ENCODE data around the gene HERC4.

Gene HERC4

DNA sequence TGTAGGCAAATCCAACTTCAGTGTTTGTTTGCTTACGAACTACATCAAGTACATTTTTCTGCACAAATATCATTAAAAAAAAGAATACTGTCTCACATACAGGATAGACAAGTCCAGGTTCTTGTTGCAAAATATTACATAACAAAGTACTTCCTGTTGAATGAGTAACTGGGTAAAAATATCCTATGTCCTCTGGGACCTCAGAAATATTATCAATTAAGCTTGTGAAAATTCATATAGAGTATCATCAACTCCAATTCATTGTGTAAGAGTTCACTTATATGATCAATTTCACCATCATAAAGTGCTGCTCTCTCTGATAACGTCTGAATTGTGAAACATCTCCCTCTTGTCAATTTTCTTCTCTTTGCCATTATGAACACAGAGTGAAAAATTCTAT lies 22.6 kb downstream of the HERC4 start:
- Histone ChIP-seq H3K27ac (no peak overlapping the region), H3K4me2 (no peak overlapping the region), H3K36me3 (ENCODE audit: insufficient read depth) (no peaks in the 10 kb centered on the region), H3K4me1 (ENCODE audit: low read depth, poor library complexity, severe bottlenecking) (no peaks in the 10 kb centered on the region), H3K4me3 (IDR thresholded peaks at IDR 0.05; ENCODE audit: insufficient read depth, low read depth, low read length) (no peak overlapping the region), H2AFZ (ENCODE audit: low read depth) (no peak overlapping the region), H3K79me2 (ENCODE audit: insufficient read depth, low read depth) (no peaks in the 10 kb centered on the region), H3K27me3 (ENCODE audit: insufficient read depth, low read depth) (no peaks in the 10 kb centered on the region), H3K9ac (no peak overlapping the region), H4K20me1 (ENCODE audit: insufficient read depth) (no peaks in the 10 kb centered on the region)
- TF ChIP-seq, protein P1, sequence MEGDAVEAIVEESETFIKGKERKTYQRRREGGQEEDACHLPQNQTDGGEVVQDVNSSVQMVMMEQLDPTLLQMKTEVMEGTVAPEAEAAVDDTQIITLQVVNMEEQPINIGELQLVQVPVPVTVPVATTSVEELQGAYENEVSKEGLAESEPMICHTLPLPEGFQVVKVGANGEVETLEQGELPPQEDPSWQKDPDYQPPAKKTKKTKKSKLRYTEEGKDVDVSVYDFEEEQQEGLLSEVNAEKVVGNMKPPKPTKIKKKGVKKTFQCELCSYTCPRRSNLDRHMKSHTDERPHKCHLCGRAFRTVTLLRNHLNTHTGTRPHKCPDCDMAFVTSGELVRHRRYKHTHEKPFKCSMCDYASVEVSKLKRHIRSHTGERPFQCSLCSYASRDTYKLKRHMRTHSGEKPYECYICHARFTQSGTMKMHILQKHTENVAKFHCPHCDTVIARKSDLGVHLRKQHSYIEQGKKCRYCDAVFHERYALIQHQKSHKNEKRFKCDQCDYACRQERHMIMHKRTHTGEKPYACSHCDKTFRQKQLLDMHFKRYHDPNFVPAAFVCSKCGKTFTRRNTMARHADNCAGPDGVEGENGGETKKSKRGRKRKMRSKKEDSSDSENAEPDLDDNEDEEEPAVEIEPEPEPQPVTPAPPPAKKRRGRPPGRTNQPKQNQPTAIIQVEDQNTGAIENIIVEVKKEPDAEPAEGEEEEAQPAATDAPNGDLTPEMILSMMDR (conservative IDR thresholded peaks at IDR 0.05; ENCODE audit: low read depth, low read length) = no peak

DNA sequence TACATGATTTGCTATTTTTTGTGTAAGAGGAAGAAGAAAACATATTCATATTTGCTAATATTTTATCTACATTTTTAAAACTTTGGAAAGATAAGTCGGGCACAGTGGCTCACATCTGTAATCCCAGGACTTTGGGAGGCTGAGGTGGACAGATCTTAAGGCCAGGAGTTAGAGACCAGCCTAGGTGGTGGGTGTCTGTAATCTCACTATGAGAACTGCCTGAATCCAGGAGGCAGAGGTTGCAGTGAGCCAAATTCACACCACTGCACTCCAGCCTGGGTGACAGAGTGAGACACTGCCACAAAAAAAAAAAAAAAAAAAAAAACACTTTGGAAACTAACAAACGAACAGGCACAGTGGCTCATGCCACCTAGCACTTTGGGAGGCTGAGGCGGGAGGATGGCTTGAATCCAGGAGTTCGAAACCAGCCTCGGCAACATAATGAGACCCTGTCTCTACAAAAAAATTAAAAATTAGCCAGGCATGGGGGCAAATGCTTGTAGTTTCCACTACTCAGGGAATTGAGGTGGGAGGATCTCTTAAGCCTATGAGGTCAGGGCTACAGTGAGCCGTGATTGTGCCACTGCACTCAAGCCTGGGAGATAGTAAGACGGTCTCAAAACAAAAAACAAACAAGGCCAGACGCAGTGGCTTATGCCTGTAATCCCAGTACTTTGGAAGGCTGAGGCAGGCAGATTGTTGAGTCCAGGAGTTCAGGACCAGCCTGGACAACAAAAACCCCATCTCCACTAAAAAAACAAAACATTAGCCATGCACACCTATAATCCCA lies 25.6 kb downstream of the HERC4 start:
- no peak overlapping the region for H3K27ac ChIP-seq
- no peak overlapping the region for H3K4me3 ChIP-seq (IDR thresholded peaks at IDR 0.05; ENCODE audit: insufficient read depth, low read depth, low read length)
- H3K4me1 ChIP-seq (ENCODE audit: low read depth, poor library complexity, severe bottlenecking) = no peaks in the 10 kb centered on the region
- no peaks in the 10 kb centered on the region for H3K27me3 ChIP-seq (ENCODE audit: insufficient read depth, low read depth)
- H2AFZ ChIP-seq (ENCODE audit: low read depth) = no peak overlapping the region
- H3K9ac ChIP-seq = no peak overlapping the region
- no peaks in the 10 kb centered on the region for H3K36me3 ChIP-seq (ENCODE audit: insufficient read depth)
- H3K79me2 ChIP-seq (ENCODE audit: insufficient read depth, low read depth) = no peaks in the 10 kb centered on the region
- no peaks in the 10 kb centered on the region for H4K20me1 ChIP-seq (ENCODE audit: insufficient read depth)
- H3K4me2 ChIP-seq = no peak overlapping the region
- TF ChIP-seq, protein P1 (conservative IDR thresholded peaks at IDR 0.05; ENCODE audit: low read depth, low read length) = no peak

DNA sequence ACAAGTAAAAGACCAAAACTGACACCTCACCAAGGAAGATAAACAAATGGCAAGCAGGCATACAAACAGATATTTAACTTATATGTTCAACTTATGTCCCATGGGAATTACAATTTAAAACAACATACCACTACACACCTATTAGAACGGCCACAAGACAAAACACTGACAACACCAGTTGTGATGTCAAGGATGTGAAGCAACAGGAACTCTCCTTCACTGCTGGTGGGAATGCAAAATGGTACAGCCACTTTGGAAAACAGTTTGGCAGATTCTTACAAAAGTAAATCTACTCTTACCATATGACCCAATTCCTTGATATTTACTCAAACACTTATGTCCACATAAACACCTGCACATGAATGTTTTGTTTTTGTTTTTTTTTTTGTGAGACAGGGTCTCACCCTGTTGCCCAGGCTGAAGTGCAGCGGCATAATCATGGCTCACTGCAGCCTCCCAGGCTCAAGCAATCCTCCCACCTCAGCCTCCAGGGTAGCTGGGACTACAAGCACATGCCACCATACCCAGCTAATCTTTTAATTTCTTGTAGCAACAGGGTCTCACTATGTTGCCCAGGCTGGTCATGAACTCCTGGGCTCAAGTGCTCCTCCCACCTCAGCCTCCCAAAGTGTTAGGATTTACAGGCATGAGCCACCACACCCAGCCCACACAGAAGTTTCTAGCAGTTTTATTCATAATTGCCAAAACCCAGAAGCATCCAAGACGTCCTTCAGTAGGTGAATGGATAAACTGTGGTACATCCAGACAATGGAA lies 27.3 kb downstream of the HERC4 start:
- Histone ChIP-seq H3K4me1 (ENCODE audit: low read depth, poor library complexity, severe bottlenecking) (no peaks in the 10 kb centered on the region), H3K27me3 (ENCODE audit: insufficient read depth, low read depth) (no peaks in the 10 kb centered on the region), H4K20me1 (ENCODE audit: insufficient read depth) (no peaks in the 10 kb centered on the region), H2AFZ (ENCODE audit: low read depth) (no peak overlapping the region), H3K79me2 (ENCODE audit: insufficient read depth, low read depth) (no peaks in the 10 kb centered on the region), H3K36me3 (ENCODE audit: insufficient read depth) (no peaks in the 10 kb centered on the region), H3K27ac (no peak overlapping the region), H3K9ac (no peak overlapping the region), H3K4me3 (IDR thresholded peaks at IDR 0.05; ENCODE audit: insufficient read depth, low read depth, low read length) (no peak overlapping the region), H3K4me2 (no peak overlapping the region)
- TF ChIP-seq, protein P1 (conservative IDR thresholded peaks at IDR 0.05; ENCODE audit: low read depth, low read length) = no peak

DNA sequence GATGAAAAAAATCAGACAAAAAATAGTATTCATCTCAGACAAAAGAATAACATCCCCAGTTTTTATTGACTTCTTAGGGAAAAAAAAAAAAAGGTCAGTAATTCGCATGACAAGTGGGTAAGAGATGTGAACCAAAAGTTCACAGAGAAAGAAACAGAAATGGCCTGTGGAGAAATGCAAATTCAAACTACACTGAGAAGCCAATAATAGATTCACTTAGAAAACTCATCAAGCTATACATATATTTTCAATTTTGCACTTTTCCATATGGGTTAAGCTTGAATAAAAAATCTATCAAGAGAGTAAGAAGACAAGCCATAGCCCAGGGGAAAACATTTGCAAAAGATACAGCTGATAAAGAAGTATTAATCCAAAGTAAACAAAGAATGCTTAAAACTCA lies 28.0 kb downstream of the HERC4 start:
- Histone ChIP-seq H3K27me3 (ENCODE audit: insufficient read depth, low read depth) (no peaks in the 10 kb centered on the region), H4K20me1 (ENCODE audit: insufficient read depth) (no peaks in the 10 kb centered on the region), H3K4me1 (ENCODE audit: low read depth, poor library complexity, severe bottlenecking) (no peaks in the 10 kb centered on the region), H3K27ac (no peak overlapping the region), H3K36me3 (ENCODE audit: insufficient read depth) (no peaks in the 10 kb centered on the region), H3K9ac (no peak overlapping the region), H3K4me3 (IDR thresholded peaks at IDR 0.05; ENCODE audit: insufficient read depth, low read depth, low read length) (no peak overlapping the region), H3K4me2 (no peak overlapping the region), H2AFZ (ENCODE audit: low read depth) (no peak overlapping the region), H3K79me2 (ENCODE audit: insufficient read depth, low read depth) (no peaks in the 10 kb centered on the region)
- TF ChIP-seq, protein P1 (conservative IDR thresholded peaks at IDR 0.05; ENCODE audit: low read depth, low read length) = no peak

Measured in KMS-11 (cell line).